Measurements from ENCODE around the gene SHF.

SHF gene

DNA sequence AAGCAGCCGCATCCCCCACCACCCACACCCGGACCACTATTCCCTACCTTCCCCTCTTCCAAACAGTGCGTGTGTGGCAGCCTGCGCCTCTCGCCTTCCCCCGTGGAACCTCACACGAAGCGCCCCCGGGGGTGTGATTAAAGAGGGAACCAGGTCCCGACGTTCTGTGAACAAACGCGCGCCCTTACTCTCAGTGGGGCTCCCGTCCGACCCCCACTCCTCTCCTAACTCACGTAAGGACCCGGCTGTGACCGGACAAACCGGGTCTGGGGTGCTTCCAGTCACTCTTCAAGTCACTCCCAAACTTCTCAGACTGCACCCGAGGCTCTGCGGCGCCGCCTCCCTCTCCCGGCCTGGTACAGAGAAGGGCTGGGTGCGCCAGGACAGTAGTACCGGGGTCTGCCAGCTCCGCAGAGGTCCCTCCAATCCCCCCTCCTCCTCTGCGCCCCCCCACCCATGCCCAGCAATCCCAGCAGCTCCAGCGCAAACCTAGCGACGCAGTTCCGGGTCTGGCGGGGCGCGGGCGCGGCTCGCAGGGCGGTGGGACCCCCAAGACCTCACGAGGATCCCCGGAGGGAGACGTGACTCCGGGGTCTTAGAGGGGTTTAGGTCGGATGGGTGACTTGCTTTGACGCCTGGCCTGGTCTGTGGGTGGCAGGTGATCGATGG lies 58.7 kb downstream of the SHF start:
- Histone ChIP-seq H3K79me2 (ENCODE audit: insufficient read depth, low read depth) (no peaks in the 10 kb centered on the region), H3K27ac (no peak overlapping the region), H2AFZ (ENCODE audit: low read depth) (no peak overlapping the region), H3K9ac (no peak overlapping the region), H3K27me3 (ENCODE audit: insufficient read depth, low read depth) (no peaks in the 10 kb centered on the region), H4K20me1 (ENCODE audit: insufficient read depth) (no peaks in the 10 kb centered on the region), H3K4me2 (no peak overlapping the region), H3K4me3 (IDR thresholded peaks at IDR 0.05; ENCODE audit: insufficient read depth, low read depth, low read length) (no peak overlapping the region), H3K36me3 (ENCODE audit: insufficient read depth) (no peaks in the 10 kb centered on the region), H3K4me1 (ENCODE audit: low read depth, poor library complexity, severe bottlenecking) (no peaks in the 10 kb centered on the region)
- TF ChIP-seq, protein P1, sequence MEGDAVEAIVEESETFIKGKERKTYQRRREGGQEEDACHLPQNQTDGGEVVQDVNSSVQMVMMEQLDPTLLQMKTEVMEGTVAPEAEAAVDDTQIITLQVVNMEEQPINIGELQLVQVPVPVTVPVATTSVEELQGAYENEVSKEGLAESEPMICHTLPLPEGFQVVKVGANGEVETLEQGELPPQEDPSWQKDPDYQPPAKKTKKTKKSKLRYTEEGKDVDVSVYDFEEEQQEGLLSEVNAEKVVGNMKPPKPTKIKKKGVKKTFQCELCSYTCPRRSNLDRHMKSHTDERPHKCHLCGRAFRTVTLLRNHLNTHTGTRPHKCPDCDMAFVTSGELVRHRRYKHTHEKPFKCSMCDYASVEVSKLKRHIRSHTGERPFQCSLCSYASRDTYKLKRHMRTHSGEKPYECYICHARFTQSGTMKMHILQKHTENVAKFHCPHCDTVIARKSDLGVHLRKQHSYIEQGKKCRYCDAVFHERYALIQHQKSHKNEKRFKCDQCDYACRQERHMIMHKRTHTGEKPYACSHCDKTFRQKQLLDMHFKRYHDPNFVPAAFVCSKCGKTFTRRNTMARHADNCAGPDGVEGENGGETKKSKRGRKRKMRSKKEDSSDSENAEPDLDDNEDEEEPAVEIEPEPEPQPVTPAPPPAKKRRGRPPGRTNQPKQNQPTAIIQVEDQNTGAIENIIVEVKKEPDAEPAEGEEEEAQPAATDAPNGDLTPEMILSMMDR (conservative IDR thresholded peaks at IDR 0.05; ENCODE audit: low read depth, low read length), result no peak

DNA sequence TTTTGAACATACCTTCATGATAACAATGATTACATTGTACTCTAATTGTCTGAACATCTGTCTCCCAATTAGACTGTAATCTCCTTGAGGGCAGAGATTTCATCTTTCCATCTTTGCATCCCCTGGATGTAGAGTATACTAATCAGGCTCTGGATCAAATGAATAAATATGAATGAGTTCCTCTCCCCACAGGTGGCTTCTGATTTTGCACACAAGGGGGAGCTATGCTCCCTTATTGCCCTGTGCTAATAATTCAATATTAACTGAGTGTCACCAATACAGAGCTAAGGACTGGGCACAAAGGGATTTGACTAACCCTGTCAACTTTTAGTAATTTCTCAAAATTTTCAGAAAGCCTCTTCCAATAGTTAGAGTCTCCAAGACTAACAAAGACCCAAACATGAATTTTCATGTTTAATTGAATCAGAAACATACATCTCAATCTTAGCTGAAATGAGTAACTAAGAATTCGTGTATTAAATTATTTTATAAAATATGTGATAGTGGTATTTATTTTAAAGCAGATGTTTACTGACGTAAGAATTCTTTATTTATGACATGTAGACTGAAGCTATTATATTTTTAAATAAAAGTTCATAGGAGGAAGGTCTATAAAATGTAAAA lies 61.1 kb downstream of the SHF start:
- Histone ChIP-seq H3K36me3 (ENCODE audit: insufficient read depth) (no peaks in the 10 kb centered on the region), H2AFZ (ENCODE audit: low read depth) (no peak overlapping the region), H3K4me1 (ENCODE audit: low read depth, poor library complexity, severe bottlenecking) (no peaks in the 10 kb centered on the region), H3K27me3 (ENCODE audit: insufficient read depth, low read depth) (no peaks in the 10 kb centered on the region), H3K4me2 (no peak overlapping the region), H3K9ac (no peak overlapping the region), H3K79me2 (ENCODE audit: insufficient read depth, low read depth) (no peaks in the 10 kb centered on the region), H3K4me3 (IDR thresholded peaks at IDR 0.05; ENCODE audit: insufficient read depth, low read depth, low read length) (no peak overlapping the region), H3K27ac (no peak overlapping the region), H4K20me1 (ENCODE audit: insufficient read depth) (no peaks in the 10 kb centered on the region)
- TF ChIP-seq, protein P1 (conservative IDR thresholded peaks at IDR 0.05; ENCODE audit: low read depth, low read length), result peak; percentile 83

DNA sequence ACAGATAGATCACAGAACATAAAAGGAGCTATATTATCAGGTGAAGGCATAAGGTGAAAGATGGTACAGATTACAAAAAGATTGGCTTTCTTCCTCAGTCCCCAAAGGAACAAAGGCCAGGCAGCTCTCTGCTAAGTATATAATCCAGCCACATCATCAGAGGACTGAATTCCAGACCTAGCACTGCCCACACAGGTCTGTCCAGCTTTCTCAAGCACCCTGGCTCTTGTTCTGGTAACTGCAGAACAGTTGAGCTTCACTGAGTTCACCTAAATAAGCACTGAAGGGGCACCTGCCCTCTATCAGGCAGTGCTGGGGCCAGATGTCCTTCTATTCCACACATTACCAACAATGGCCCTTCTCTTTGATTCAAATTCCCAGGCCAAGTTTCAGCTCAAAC lies 64.4 kb downstream of the SHF start:
- Histone ChIP-seq H4K20me1 (ENCODE audit: insufficient read depth) (no peaks in the 10 kb centered on the region), H3K79me2 (ENCODE audit: insufficient read depth, low read depth) (no peaks in the 10 kb centered on the region), H3K36me3 (ENCODE audit: insufficient read depth) (no peaks in the 10 kb centered on the region), H2AFZ (ENCODE audit: low read depth) (no peak overlapping the region), H3K27ac (no peak overlapping the region), H3K4me2 (no peak overlapping the region), H3K27me3 (ENCODE audit: insufficient read depth, low read depth) (no peaks in the 10 kb centered on the region), H3K4me3 (IDR thresholded peaks at IDR 0.05; ENCODE audit: insufficient read depth, low read depth, low read length) (no peak overlapping the region), H3K4me1 (ENCODE audit: low read depth, poor library complexity, severe bottlenecking) (no peaks in the 10 kb centered on the region), H3K9ac (no peak overlapping the region)
- TF ChIP-seq, protein P1 (conservative IDR thresholded peaks at IDR 0.05; ENCODE audit: low read depth, low read length), result no peak

DNA sequence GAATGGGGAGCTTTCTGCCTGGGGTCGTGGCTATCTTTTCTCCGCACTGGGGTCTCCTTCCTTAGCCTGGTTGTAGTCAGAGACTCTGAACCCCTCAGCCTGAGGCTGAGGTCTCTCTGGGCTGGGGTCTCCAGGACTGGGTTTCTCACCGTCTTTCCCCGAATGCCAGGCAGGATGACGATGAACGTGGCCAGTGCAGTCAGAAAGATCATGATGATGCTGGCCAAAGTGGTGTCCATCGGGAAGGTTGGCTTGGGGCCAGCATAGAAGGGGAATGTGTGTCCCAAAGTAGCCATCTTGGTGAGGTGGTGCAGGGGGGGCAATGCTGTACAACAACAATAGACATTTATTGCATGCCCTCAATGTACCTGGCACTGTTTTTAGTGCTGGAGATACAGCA lies 65.0 kb downstream of the SHF start:
- Histone ChIP-seq H4K20me1 (ENCODE audit: insufficient read depth) (no peaks in the 10 kb centered on the region), H3K79me2 (ENCODE audit: insufficient read depth, low read depth) (no peaks in the 10 kb centered on the region), H3K27me3 (ENCODE audit: insufficient read depth, low read depth) (no peaks in the 10 kb centered on the region), H3K4me3 (IDR thresholded peaks at IDR 0.05; ENCODE audit: insufficient read depth, low read depth, low read length) (no peak overlapping the region), H3K9ac (no peak overlapping the region), H3K27ac (no peak overlapping the region), H3K4me1 (ENCODE audit: low read depth, poor library complexity, severe bottlenecking) (no peaks in the 10 kb centered on the region), H3K4me2 (no peak overlapping the region), H2AFZ (ENCODE audit: low read depth) (no peak overlapping the region), H3K36me3 (ENCODE audit: insufficient read depth) (no peaks in the 10 kb centered on the region)
- TF ChIP-seq, protein P1 (conservative IDR thresholded peaks at IDR 0.05; ENCODE audit: low read depth, low read length), result no peak

Data from KMS-11 (cell line).